ENCODE data around the gene WDR33. TPM values are rescaled to one million over a fixed set of nuclear protein-coding genes. Genes with fewer than 3 reads are reported as not detected.
A peak's percentile ranks its signal among the peaks of the same experiment; 100 is the strongest.

The WDR33 gene
- total and polyA plus RNA-seq, 2 experiments from 2014 or later = 16.9 to 43.8 TPM

DNA sequence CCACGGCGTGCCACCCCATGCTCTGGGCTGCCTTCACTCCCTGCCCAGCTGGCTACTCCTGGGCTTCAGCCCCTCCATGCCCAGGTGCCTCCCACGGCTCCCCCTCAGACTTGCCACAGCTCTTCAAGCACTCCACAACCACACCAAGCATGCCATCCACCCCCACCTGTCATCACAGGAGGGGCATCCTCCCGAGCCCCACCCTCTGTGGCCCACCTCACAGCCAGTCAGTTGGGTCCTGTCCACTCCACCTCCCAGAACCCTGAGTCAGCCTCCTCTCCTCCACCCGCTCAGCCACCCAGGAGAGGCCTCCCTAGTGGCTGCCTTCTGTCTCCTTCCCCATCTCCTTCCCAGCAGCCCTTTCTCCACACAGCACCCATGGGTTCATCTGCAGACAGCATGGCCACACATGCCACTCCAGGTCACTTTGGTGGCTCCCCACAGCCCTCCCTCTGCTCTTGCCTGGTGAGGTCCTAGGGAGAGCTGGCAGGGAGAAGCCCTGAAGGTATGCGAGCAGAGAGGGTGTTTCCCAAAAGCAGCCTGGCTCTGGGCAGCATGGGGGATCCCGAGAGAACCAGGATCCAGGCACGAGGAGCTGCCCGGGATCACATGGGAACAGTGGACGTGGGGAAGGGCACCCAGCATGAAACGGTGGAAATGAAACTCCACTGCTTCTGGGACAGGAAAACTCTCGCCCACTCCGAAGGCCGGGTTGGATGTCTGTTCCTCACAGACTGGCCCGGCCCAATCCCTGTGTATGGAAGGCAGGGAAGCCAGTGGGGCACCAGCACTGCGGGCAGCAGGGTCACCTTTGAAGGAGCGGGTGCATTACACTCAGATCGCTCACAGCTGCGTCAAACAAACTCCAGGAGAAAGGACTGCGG, 138.4 kb downstream of the WDR33 start:
- H3K4me3 ChIP-seq = peak overlapping the region; percentile 69
- peaks cover 11% of the 10 kb centered on the region; the same call in 1 of the 2 replicates for H3K27me3 ChIP-seq (replicated peaks; ENCODE audit: insufficient read depth)
- H3K79me2 ChIP-seq (ENCODE audit: insufficient read depth) = peaks cover 13% of the 10 kb centered on the region
- WGBS, 2 experiments (ENCODE audit: low coverage in 1 of 2, low lambda C conversion rate in 2 of 2, missing lambda C conversion rate in 2 of 2) = 31 to 34% methylated on average over 17 to 20 of the region's 20 CpGs
- in situ Hi-C loops (cut with MboI) = no loop called here
- H3K4me1 ChIP-seq (ENCODE audit: insufficient read depth) = peaks cover 32% of the 10 kb centered on the region
- peak; percentile 55 for DNase-seq
- H4K20me1 ChIP-seq (ENCODE audit: insufficient read depth) = no peaks in the 10 kb centered on the region
- H3F3A ChIP-seq (ENCODE audit: insufficient read depth) = peaks cover 27% of the 10 kb centered on the region
- no peaks in the 10 kb centered on the region for H3K9me2 ChIP-seq (ENCODE audit: insufficient read depth)
- H3K4me2 ChIP-seq (ENCODE audit: unreplicated experiment) = peak overlapping the region; percentile 77
- peak overlapping the region; percentile 79 for H3K9ac ChIP-seq
- TF ChIP-seq EZH2phosphoT487 (IDR thresholded peaks at IDR 0.05; ENCODE audit: insufficient read depth, low read depth) (no peak), EZH2 (IDR thresholded peaks at IDR 0.05; ENCODE audit: insufficient read depth, poor library complexity, severe bottlenecking) (no peak)
- H3K27ac ChIP-seq = peak overlapping the region; percentile 57
- 0 out of 2 replicates have a peak overlapping the region, but pooled peaks have one; percentile 47 for H2AFZ ChIP-seq
- H3K36me3 ChIP-seq (ENCODE audit: low read depth) = no peaks in the 10 kb centered on the region
- no peaks in the 10 kb centered on the region for H3K9me3 ChIP-seq (ENCODE audit: low read depth)

- H3K27ac ChIP-seq = no peak overlapping the region
- H3K4me2 ChIP-seq (ENCODE audit: unreplicated experiment) = peak overlapping the region; percentile 77
- H4K20me1 ChIP-seq (ENCODE audit: insufficient read depth) = no peaks in the 10 kb centered on the region
- in situ Hi-C loops (cut with MboI) = no loop called here
- no peak overlapping the region for H3K4me3 ChIP-seq
- H2AFZ ChIP-seq = no peak overlapping the region
- no peak overlapping the region for H3K9ac ChIP-seq
- 57 to 59% methylated on average over 14 of the region's 14 CpGs for WGBS, 2 experiments (ENCODE audit: low coverage in 1 of 2, low lambda C conversion rate in 2 of 2, missing lambda C conversion rate in 2 of 2)
- peaks cover 21% of the 10 kb centered on the region for H3K79me2 ChIP-seq (ENCODE audit: insufficient read depth)
- 0 out of 2 replicates have a peak, but pooled peaks cover 3% of the 10 kb centered on the region for H3K27me3 ChIP-seq (replicated peaks; ENCODE audit: insufficient read depth)
- no peak for DNase-seq
- H3K36me3 ChIP-seq (ENCODE audit: low read depth) = no peaks in the 10 kb centered on the region
- TF ChIP-seq EZH2phosphoT487 (IDR thresholded peaks at IDR 0.05; ENCODE audit: insufficient read depth, low read depth) (no peak), EZH2 (IDR thresholded peaks at IDR 0.05; ENCODE audit: insufficient read depth, poor library complexity, severe bottlenecking) (no peak)
- H3K4me1 ChIP-seq (ENCODE audit: insufficient read depth) = peaks cover 32% of the 10 kb centered on the region
- no peaks in the 10 kb centered on the region for H3K9me2 ChIP-seq (ENCODE audit: insufficient read depth)
- H3F3A ChIP-seq (ENCODE audit: insufficient read depth) = peaks cover 27% of the 10 kb centered on the region
- H3K9me3 ChIP-seq (ENCODE audit: low read depth) = no peaks in the 10 kb centered on the region
Measured at GRCh38 chr2:127671557-127672302, 139.2 kb downstream of the WDR33 start.

- no peak overlapping the region for H3K9ac ChIP-seq
- H3K79me2 ChIP-seq (ENCODE audit: insufficient read depth) = peaks cover 28% of the 10 kb centered on the region
- TF ChIP-seq EZH2phosphoT487 (IDR thresholded peaks at IDR 0.05; ENCODE audit: insufficient read depth, low read depth) (no peak), EZH2 (IDR thresholded peaks at IDR 0.05; ENCODE audit: insufficient read depth, poor library complexity, severe bottlenecking) (no peak)
- no peak overlapping the region for H3K4me2 ChIP-seq (ENCODE audit: unreplicated experiment)
- DNase-seq = no peak
- H3F3A ChIP-seq (ENCODE audit: insufficient read depth) = peaks cover 20% of the 10 kb centered on the region
- H3K27ac ChIP-seq = no peak overlapping the region; the same call in 1 of the 2 replicates
- no peaks in the 10 kb centered on the region for H3K9me2 ChIP-seq (ENCODE audit: insufficient read depth)
- no peaks in the 10 kb centered on the region for H3K9me3 ChIP-seq (ENCODE audit: low read depth)
- no peak overlapping the region for H2AFZ ChIP-seq
- in situ Hi-C loops (cut with MboI) = no loop called here
- 80 to 83% methylated on average over 5 of the region's 5 CpGs for WGBS, 2 experiments (ENCODE audit: low coverage in 1 of 2, low lambda C conversion rate in 2 of 2, missing lambda C conversion rate in 2 of 2)
- H3K4me1 ChIP-seq (ENCODE audit: insufficient read depth) = peaks cover 27% of the 10 kb centered on the region
- H3K36me3 ChIP-seq (ENCODE audit: low read depth) = no peaks in the 10 kb centered on the region
- H3K4me3 ChIP-seq = no peak overlapping the region
- no peaks in the 10 kb centered on the region for H3K27me3 ChIP-seq (replicated peaks; ENCODE audit: insufficient read depth)
- H4K20me1 ChIP-seq (ENCODE audit: insufficient read depth) = no peaks in the 10 kb centered on the region
Measured at GRCh38 chr2:127670957-127671290, 140.0 kb downstream of the WDR33 start.

GRCh38 chr2:127670055-127670956, 140.7 kb downstream of the WDR33 start:
- no peaks in the 10 kb centered on the region for H3K9me3 ChIP-seq (ENCODE audit: low read depth)
- H2AFZ ChIP-seq = no peak overlapping the region
- WGBS, 2 experiments (ENCODE audit: low coverage in 1 of 2, low lambda C conversion rate in 2 of 2, missing lambda C conversion rate in 2 of 2) = 64 to 67% methylated on average over 10 of the region's 10 CpGs
- DNase-seq = peak; percentile 31
- H3K9ac ChIP-seq = no peak overlapping the region
- peaks cover 25% of the 10 kb centered on the region for H3K4me1 ChIP-seq (ENCODE audit: insufficient read depth)
- no peak overlapping the region for H3K4me2 ChIP-seq (ENCODE audit: unreplicated experiment)
- H3K27ac ChIP-seq = no peak overlapping the region; the same call in 1 of the 2 replicates
- H3K9me2 ChIP-seq (ENCODE audit: insufficient read depth) = no peaks in the 10 kb centered on the region
- no peaks in the 10 kb centered on the region for H3K27me3 ChIP-seq (replicated peaks; ENCODE audit: insufficient read depth)
- H3K36me3 ChIP-seq (ENCODE audit: low read depth) = no peaks in the 10 kb centered on the region
- peaks cover 20% of the 10 kb centered on the region for H3F3A ChIP-seq (ENCODE audit: insufficient read depth)
- H3K4me3 ChIP-seq = no peak overlapping the region
- peaks cover 35% of the 10 kb centered on the region for H3K79me2 ChIP-seq (ENCODE audit: insufficient read depth)
- in situ Hi-C loops (cut with MboI) = no loop called here
- H4K20me1 ChIP-seq (ENCODE audit: insufficient read depth) = no peaks in the 10 kb centered on the region
- TF ChIP-seq EZH2 (IDR thresholded peaks at IDR 0.05; ENCODE audit: insufficient read depth, poor library complexity, severe bottlenecking) (no peak), EZH2phosphoT487 (IDR thresholded peaks at IDR 0.05; ENCODE audit: insufficient read depth, low read depth) (no peak)

Measured in GM23248 (cell line).